H1 (cell line): Measurements from ENCODE around the gene KRTAP29-1. TPM values are rescaled to one million over a fixed set of nuclear protein-coding genes. Genes with fewer than 3 reads are reported as not detected.

ENCODE experiments used
- ASH2L ChIP-seq: fragments of 200-600, 300-600 bp; sonication (generic); IDR thresholded peaks from one replicate; pipeline ENCODE4 v1.7.1; 2017; ENCODE audit warnings: low read length
- CHD1 ChIP-seq: IDR thresholded peaks from 2 replicates; pipeline ENCODE4 v1.6.1; 2012; ENCODE audit warnings: low read depth, low read length, improper control_type of control experiment
- CTBP2 ChIP-seq: IDR thresholded peaks from 2 replicates; pipeline ENCODE4 v1.7.0; 2011; ENCODE audit warnings: borderline replicate concordance, mild to moderate bottlenecking, moderate library complexity, mixed read lengths, low read length; ENCODE audit not compliant: insufficient read depth, insufficient read length
- POLR2A ChIP-seq, 2 experiments: IDR thresholded peaks; 1 replicate in 1 of 2; 2 replicates in 1 of 2; pipeline ENCODE4 v1.6.1; 2011; ENCODE audit warnings: low read depth in 2 of 2, low read length in 2 of 2, mild to moderate bottlenecking in 2 of 2; ENCODE audit errors: control extremely low read depth in 1 of 2
- SAP30 ChIP-seq: fragments of 300-600 bp; sonication (generic); IDR thresholded peaks from 2 replicates; pipeline ENCODE4 v1.7.1; 2012; ENCODE audit warnings: low read length, moderate library complexity, mild to moderate bottlenecking, inconsistent platforms; ENCODE audit not compliant: insufficient read depth, insufficient replicate concordance
- SP4 ChIP-seq: IDR thresholded peaks from 2 replicates; pipeline ENCODE4 v1.6.1; 2012; ENCODE audit warnings: low read length, inconsistent platforms
- polyA plus RNA-seq, 7 experiments: library from polyadenylated mRNA; depleted of rRNA in 3 of 7; stranded (reverse) in 5 of 7; unstranded in 2 of 7; fragments of >200 nt in 5 of 7; fragments of 200-250 nt in 2 of 7; gene quantifications; 1 replicate in 5 of 7; 2 replicates in 1 of 7; 4 replicates in 1 of 7; pipeline versions ENCODE4 v1.2.1 to v1.2.3, GENCODE V29; 2011 to 2013; ENCODE audit warnings: missing spikeins in 2 of 7, mixed read lengths in 2 of 7
- total RNA-seq: library from RNA; stranded (reverse); fragmentation: NEBNext Ultra II Directional; extraction: Animal tissue kit (Norgen Biotek cat#: 25700); gene quantifications from 2 replicates; pipeline ENCODE4 v1.2.1, GENCODE V29; 2021

KRTAP29-1 gene
- total and polyA plus RNA-seq, 2 of the 8 experiments (the other 6 are each of a cell fraction or from before 2014, with no cell fraction given), result not detected

GRCh38 chr17:41315814-41316445 is 13.3 kb upstream of the KRTAP29-1 start (continued):
- no peak for TF ChIP-seq SAP30
- TF ChIP-seq SP4, result no peak
- TF ChIP-seq CTBP2, result no peak
- TF ChIP-seq POLR2A (IDR thresholded peaks at IDR 0.05; ENCODE audit: control extremely low read depth in 1 of 2, low read depth in 2 of 2, low read length in 2 of 2), result no peak
- no peak for TF ChIP-seq ASH2L
- no peak for TF ChIP-seq CHD1
